Measurements from ENCODE around the gene FZD2.
A peak's percentile ranks its signal among the peaks of the same experiment; 100 is the strongest.
"Not testable (repeated sequence)": the region's sequence is repeated elsewhere in the genome, so short reads cannot be mapped to it uniquely, and the experiment has no call there.

Gene FZD2

DNA sequence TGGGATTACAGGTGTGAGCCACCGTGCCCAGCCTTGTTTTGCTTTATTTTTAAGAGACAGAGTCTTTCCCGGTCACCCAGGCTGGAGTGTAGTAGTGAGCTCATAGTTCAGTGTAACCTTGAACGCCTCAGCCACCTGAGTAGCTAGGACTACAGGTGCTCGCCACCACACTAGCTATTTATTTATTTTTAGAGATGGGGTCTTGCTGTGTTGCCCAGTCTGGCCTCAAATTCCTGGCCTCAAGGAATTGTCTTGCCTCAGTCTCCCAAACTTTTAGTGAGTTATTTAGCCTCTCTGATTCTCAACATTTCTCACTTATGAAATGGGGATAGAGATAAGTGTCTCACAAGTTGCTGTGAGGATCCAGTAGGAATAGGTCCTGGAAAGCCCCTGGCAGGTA lies 21.7 kb downstream of the FZD2 start:
- DNase-seq, result no peak

DNA sequence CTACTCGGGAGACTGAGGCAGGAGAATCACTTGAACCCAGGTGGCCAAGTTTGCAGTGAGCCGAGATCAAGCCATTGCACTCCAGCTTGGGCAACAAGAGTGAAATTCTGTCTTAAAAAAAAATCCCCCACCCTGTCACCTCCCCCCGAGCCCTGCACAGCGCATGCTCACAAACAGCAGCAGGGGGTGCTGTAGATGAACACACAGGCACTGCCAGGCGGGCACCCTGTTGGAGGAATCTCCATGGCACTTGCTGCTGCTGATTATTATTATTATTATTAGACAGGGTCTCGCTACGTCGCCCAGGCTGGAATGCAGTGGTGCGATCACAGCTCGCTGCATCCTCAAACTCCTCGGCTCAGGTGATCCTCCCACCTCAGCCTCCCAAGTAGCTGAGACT lies 24.6 kb downstream of the FZD2 start:
- peak in 1 of 4 experiments; percentile 17 for DNase-seq

- no peak for DNase-seq
These were observed 27.2 kb downstream of the FZD2 start for GRCh38 chr17:44584443-44584842.

GRCh38 chr17:44585315-44585714 lies 28.0 kb downstream of the FZD2 start:
- DNase-seq, result no peak

DNA sequence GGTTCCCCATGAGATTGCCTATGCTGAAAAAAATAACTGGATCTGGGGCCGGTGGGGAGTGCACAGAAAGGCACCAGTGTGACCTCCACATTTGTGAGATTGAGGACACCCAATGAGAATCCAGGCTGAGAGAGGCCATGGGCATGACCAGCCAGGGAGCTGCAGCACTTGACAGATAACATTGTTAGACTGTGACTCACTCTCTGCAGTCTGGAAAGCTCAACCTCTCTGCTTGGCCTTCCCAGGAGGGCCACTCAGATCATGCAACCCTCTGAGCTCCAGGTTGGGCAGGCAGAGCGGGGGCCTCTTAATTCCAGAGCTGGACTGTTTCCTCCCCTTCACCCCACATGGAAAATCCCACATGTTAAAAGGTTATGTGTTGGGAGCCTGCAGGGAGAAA lies 30.1 kb downstream of the FZD2 start:
- DNase-seq, result no peak

DNA sequence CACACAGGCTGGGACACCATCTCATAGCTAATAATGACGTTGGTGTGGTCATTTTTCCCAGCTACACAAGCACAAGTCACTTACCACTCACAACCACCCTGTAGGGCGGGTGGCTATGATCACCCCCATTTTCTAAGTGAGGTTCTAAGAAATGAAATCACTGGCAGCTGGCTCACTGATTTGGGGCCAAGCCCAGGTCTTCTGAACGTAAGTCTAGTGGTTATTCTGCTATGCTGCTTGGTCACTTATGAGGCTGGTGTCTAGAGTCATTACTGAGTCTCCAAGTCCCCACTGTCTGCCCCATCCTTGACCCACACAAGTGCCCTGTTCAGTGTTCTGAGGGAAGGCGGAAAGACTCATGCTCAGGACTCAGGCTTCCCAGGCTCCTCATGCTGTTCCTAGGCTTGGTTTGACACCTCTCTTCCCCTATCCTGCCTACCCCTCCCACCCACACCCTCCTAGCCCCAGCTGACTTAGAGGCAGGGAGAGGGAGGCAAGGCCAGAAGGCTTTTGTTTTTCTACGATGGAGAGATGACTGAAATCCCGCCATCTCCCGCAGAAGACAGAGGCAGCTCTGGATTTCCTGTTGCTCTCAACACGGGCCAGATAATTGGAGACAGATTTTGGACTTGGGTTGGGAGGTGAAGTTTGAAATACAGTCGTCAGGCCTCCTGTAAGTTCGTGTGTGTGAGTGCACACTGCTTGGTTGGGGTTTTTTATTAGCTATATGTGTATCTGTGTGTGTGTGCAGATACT lies 32.2 kb downstream of the FZD2 start:
- no peak for DNase-seq

- DNase-seq, result not testable (repeated sequence)
These were observed 32.8 kb downstream of the FZD2 start for GRCh38 chr17:44590072-44590462.

DNA sequence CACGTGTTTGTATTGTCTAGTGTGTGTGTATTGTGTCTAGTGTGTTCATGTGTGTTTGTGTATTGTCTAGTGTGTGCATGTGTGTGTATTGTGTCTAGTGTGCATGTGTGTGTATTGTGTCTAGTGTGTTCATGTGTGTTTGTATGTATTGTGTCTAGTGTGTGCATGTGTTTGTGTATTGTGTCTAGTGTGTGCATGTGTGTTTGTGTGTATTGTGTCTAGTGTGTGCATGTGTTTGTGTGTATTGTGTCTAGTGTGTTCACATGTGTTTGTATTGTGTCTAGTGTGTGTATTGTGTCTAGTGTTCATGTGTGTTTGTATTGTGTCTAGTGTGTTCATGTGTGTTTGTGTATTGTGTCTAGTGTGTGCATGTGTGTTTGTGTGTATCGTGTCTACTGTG lies 33.5 kb downstream of the FZD2 start:
- not testable (repeated sequence) for DNase-seq

DNA sequence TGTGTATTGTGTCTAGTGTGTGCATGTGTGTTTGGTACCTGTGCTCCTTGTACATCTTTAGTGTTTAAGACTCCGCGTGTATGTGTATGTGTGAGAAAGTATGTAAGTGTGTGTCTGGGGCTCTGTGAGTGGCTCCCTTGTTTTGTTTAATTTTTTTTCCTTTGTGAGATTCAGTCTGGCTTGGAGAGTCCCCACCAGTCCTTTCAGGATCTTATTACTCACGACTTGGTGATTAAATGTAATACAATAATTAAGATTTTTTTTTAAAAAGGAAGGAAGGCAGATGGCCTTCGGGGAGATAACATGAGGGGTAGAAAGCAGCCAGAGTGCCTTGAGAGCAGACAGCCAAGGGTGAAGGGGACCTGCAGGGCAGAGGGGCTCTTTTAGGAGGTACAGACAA lies 33.9 kb downstream of the FZD2 start:
- DNase-seq, result no peak

GRCh38 chr17:44593156-44593555 lies 35.9 kb downstream of the FZD2 start:
- no peak for DNase-seq

DNA sequence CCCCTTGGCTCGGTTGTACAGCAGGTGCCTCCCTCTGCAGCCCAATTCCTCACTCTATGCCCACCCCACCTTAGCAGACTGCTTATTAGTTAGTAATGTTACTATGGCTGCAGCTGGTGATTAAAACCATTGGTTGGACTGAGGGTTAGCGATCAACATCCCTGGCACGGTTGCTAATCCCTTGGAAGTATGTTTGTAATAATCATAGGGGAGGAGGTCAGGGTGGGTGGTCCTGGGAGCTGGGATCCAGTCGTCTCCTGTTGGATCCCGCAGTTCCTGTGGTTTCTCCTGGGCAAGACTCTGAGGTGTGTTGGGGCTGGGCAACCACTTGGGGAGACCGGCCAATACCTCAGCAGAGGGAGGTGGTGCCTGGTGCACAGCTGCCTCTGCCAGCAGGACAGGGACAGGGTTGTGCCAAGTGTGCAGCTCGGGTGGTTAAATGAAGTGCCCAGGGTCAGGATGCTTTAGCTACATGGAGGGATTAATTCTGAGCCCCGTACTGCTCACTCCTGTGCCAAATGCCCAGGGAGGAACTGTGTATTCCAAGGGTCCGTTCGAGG lies 38.0 kb downstream of the FZD2 start:
- DNase-seq, result peak in 1 of 4 experiments; percentile 15

GRCh38 chr17:44598329-44598728 lies 41.0 kb downstream of the FZD2 start:
- no peak for DNase-seq

GRCh38 chr17:44598932-44599297 lies 41.6 kb downstream of the FZD2 start:
- no peak for DNase-seq

GRCh38 chr17:44599298-44600175 lies 42.3 kb downstream of the FZD2 start:
- DNase-seq, result no peak

GRCh38 chr17:44601539-44601938 lies 44.3 kb downstream of the FZD2 start:
- DNase-seq, result no peak

DNA sequence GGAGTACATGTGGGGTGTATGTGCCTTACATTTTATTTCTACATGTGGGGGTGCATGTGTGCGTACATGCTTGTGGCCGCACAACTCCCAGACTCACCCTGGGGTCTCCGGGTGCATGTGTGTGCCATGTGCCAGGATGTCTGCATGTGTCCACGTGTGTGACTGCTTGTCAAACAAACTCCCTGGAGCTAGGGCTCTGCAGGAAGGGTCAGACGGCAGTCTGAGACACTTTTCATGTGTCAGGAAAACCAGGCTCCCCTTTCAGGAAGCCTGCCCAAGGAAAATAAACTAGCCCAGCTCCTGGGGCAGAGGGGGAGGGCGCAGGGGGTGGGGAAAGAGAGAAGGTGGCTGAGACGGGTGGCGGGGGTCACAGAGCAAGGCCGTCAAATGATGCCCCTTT lies 44.7 kb downstream of the FZD2 start:
- DNase-seq, result no peak

- no peak for DNase-seq
These were observed 45.1 kb downstream of the FZD2 start for GRCh38 chr17:44602390-44602789.

GRCh38 chr17:44602970-44603369 lies 45.7 kb downstream of the FZD2 start:
- DNase-seq, result no peak

- DNase-seq, result no peak
These were observed 47.0 kb downstream of the FZD2 start for GRCh38 chr17:44604116-44604761.

GRCh38 chr17:44604768-44605485 lies 47.6 kb downstream of the FZD2 start:
- DNase-seq, result no peak

- DNase-seq, result no peak
These were observed 49.4 kb downstream of the FZD2 start for GRCh38 chr17:44606658-44607057.
